IPS DF 6.9 (cell line): ENCODE results near the gene MPND.

ENCODE experiments used
- DNase-seq: peaks from one replicate; pipeline ENCODE4 v3.0.0-alpha.2; 2013; ENCODE audit warnings: low read depth, low spot score
- H3K27ac ChIP-seq: one replicate; pipeline ENCODE4 v1.5.1; 2013; ENCODE audit warnings: low read length, control low read depth
- H3K27me3 ChIP-seq: 2 replicates; pipeline ENCODE4 v1.6.1; 2013; ENCODE audit warnings: mild to moderate bottlenecking, low read length; ENCODE audit not compliant: control insufficient read depth, insufficient read depth
- H3K36me3 ChIP-seq: 2 replicates; pipeline ENCODE4 v1.6.1; 2013; ENCODE audit warnings: low read length; ENCODE audit not compliant: control insufficient read depth, insufficient read depth
- H3K4me1 ChIP-seq: 2 replicates; pipeline ENCODE4 v1.6.1; 2013; ENCODE audit warnings: low read length; ENCODE audit not compliant: control insufficient read depth, insufficient read depth
- H3K4me3 ChIP-seq: 2 replicates; pipeline ENCODE4 v1.5.1; 2013; ENCODE audit warnings: mild to moderate bottlenecking, low read length
- H3K9me3 ChIP-seq: 2 replicates; pipeline ENCODE4 v1.6.1; 2013; ENCODE audit warnings: low read length, inconsistent platforms; ENCODE audit not compliant: control insufficient read depth, insufficient read depth
- WGBS: extraction: QIAGEN DNeasy Blood & Tissue Kit; methylation state at CpG from one replicate; pipeline ENCODE4 v1.1.7; 2013; ENCODE audit warnings: mixed read lengths, missing lambda C conversion rate; ENCODE audit not compliant: insufficient read length, insufficient coverage; 5-methylcytosine and 5-hydroxymethylcytosine counted together

MPND gene, protein sequence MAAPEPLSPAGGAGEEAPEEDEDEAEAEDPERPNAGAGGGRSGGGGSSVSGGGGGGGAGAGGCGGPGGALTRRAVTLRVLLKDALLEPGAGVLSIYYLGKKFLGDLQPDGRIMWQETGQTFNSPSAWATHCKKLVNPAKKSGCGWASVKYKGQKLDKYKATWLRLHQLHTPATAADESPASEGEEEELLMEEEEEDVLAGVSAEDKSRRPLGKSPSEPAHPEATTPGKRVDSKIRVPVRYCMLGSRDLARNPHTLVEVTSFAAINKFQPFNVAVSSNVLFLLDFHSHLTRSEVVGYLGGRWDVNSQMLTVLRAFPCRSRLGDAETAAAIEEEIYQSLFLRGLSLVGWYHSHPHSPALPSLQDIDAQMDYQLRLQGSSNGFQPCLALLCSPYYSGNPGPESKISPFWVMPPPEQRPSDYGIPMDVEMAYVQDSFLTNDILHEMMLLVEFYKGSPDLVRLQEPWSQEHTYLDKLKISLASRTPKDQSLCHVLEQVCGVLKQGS

DNA sequence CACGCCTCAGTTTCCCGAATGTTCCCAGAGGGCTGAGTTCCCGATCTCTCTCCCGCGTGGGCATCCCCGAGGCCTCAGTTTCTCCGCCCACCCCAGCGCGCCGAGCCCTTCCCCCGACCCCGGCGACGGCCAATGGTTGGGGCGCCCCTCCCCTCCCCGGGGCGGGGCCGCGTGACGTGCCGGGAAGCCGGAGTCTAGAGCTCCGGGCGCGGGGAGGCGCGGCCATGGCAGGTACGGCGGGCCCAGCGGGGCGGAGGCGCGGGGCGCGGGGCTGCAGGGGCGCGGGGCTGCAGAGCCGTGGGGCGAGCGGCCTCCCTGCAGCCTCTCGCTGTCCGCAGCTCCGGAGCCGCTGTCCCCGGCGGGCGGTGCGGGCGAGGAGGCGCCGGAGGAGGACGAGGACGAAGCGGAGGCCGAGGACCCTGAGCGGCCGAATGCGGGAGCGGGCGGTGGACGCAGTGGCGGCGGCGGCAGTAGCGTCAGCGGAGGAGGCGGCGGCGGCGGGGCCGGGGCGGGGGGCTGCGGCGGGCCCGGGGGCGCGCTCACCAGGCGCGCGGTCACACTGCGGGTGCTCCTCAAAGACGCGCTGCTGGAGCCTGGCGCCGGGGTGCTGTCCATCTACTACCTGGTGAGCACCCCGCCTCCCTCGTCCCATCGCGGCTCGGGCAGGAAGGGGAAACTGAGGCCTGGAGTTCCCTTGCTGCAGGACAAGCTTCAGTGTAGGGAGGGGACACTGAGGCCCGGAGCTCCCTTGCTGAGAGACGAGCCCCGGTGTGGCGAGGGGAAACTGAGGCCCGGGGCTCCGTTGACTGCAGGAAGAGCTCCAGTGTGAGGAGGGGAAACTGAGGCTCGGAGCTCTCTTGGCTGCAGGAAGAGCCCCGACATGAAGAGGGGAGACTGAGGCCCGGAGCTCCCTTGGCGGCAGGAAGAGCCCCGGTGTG, at the start of gene MPND:
TSS of gene MPND (plus strand) at position 193 of the 938 bp plus-strand sequence. CDS start at position 225, 32 bp downstream.
- Histone ChIP-seq H3K9me3 (no peaks in the 10 kb centered on the region), H3K27me3 (no peaks in the 10 kb centered on the region), H3K36me3 (peaks cover 7% of the 10 kb centered on the region), H3K4me1 (peaks cover 2% of the 10 kb centered on the region), H3K4me3 (peak within 1 kb of the TSS; percentile 59; the same call in 1 of the 2 replicates), H3K27ac (no peak within 1 kb of the TSS)
- DNase-seq: no peak
- no CpG with 5 or more reads among the region's 101 CpGs for WGBS

DNA sequence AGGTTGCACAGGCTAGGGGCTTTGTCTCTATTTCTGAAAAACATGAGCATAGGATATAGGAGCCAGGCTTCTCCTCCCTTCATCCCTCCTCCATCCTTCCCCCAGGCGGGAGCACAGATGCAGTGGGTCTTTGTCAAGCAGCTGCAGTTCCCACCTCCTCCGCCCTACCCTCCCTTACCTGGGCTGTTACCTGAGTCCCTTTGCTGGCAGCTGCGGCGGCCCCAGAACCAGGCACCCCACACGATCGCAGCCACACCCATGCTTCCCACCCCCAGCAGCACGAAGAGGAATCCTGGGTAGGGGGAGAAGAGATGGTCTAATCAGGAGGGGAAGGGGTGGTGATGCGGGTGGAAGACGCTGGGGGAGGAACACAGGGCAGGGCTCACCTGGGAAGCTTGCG, 49.0 kb upstream of the MPND start:
- peaks cover 3% of the 10 kb centered on the region for H3K4me1 ChIP-seq
- DNase-seq: no peak
- WGBS: no CpG with 5 or more reads among the region's 10 CpGs
- no peak overlapping the region for H3K27ac ChIP-seq
- H3K27me3 ChIP-seq: no peaks in the 10 kb centered on the region
- H3K4me3 ChIP-seq: no peak overlapping the region
- no peaks in the 10 kb centered on the region for H3K9me3 ChIP-seq
- no peaks in the 10 kb centered on the region for H3K36me3 ChIP-seq

DNA sequence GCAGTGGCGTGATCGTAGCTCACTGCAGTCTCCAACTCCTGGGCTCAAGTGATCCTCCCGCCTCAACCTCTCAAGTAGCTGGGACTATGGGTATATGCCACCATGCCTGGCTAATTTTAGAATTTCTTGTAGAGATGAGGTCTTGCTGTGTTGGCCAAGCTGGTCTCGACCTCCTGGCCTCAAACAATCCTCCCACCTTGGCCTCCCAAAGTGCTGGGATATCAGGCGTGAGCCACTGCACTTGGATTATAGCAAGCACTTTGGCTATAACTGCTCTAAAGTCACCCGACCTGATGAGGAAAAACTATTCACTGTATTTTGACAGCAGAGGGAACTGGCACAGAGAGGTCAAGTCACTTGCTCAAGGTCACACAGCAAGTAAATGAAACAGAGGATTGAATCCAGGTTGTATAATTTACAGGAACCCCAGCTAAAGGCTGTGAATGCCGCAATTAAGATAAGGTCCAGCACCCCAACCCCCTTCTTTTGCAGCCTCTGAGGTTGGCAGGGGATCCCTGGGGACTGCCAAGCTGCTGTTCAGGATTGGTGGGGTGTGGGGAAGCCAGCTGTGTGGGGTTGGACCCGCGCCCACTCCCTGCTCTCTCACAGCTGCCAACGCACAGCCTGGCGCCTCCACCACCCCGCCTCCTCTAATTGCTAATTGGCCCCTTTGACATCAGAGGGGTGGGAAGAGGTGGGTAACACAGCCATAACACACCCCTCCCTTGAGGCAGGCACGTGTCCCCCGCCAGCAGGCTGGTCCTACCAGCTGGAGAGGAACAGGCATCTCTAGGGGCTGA, 47.2 kb upstream of the MPND start:
- no peak for DNase-seq
- no peaks in the 10 kb centered on the region for H3K36me3 ChIP-seq
- no peaks in the 10 kb centered on the region for H3K9me3 ChIP-seq
- WGBS: no CpG with 5 or more reads among the region's 14 CpGs
- no peak overlapping the region for H3K27ac ChIP-seq
- no peak overlapping the region for H3K4me3 ChIP-seq
- peaks cover 3% of the 10 kb centered on the region; the same call in 1 of the 2 replicates for H3K4me1 ChIP-seq
- no peaks in the 10 kb centered on the region for H3K27me3 ChIP-seq

DNA sequence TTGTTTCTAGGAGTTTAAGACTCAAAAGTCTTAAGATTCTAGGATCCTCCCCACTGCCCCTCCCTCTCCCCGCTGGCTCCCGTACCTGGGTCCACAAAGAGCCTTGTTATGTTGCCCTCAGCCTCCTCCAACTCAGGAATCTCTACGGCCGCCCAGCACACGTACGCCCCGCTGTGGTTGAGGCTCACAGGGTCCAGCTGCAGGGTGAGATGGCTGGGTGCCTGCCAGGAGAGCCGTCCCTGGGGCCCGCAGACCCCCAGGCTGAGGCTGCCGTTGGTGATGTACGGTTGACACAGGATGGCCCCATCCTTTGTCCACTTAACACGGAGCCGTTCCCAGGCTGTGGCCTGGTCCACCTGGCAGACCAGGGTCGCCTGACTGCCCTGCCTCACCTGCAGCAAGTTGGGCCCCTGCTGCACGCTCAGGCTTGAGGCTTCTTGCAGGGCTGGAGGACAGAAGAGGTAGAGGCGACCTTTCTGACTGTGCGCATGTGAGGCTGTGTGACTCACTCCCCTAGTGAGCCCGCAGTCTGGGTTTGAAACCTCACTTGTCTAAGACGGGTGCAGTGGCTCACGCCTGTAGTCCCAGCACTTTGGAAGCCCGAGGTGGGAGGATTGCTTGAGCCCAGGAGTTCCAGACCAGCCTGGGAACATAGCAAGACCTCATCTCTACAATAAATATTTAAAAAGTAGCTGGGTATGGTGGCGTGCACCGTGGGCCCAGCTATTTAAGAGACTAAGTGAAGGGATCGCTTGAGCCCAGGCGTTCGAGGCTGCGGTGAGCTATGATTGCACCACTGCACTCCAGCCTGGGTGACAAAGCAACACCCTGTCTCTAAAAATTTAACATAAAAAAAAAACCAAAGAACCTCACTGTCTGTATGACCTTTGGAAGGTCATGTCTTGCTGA, 45.2 kb upstream of the MPND start:
- H3K36me3 ChIP-seq: no peaks in the 10 kb centered on the region
- DNase-seq: no peak
- WGBS: no CpG with 5 or more reads among the region's 27 CpGs
- H3K4me3 ChIP-seq: no peak overlapping the region
- H3K27ac ChIP-seq: no peak overlapping the region
- H3K9me3 ChIP-seq: no peaks in the 10 kb centered on the region
- no peaks in the 10 kb centered on the region for H3K27me3 ChIP-seq
- peaks cover 3% of the 10 kb centered on the region; the same call in 1 of the 2 replicates for H3K4me1 ChIP-seq

DNA sequence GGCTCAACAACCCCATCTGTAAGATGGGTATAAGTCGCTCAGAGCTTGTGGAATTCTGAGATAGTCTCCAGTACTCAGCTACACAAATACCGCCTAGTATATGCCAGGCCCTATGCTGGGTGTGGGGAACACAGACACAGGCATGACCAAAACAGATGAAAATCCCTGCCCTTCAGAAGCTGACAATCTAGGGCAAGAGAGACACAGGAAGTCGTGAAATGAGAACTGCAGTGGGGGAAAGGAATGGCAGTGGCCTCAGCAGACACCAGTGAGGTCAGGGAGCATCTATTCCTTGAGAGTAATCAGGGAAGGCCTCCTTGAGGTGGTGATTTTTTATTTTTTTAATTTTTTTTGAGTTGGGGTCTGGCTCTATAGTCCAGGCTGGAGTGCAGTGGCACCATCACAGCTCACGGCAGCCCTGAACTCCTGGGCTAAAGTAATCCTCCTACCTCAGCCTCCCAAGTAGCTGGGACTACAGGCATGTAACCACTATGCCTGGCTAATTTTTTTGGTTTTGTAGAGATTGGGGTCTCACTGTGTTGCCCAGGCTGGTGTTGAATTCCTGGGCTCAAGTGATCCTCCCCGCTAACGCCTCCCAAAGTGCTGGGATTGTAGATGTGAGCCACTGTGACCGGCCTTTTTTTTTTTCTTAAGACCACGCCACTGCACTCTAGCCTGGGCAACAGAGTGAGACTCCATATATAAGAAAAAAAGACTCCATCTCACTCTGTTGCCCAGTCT, 44.4 kb upstream of the MPND start:
- no peak for DNase-seq
- Histone ChIP-seq H3K4me1 (peaks cover 3% of the 10 kb centered on the region; the same call in 1 of the 2 replicates), H3K27me3 (no peaks in the 10 kb centered on the region), H3K4me3 (no peak overlapping the region), H3K9me3 (no peaks in the 10 kb centered on the region), H3K27ac (no peak overlapping the region), H3K36me3 (no peaks in the 10 kb centered on the region)
- WGBS: no CpG with 5 or more reads among the region's 8 CpGs

DNA sequence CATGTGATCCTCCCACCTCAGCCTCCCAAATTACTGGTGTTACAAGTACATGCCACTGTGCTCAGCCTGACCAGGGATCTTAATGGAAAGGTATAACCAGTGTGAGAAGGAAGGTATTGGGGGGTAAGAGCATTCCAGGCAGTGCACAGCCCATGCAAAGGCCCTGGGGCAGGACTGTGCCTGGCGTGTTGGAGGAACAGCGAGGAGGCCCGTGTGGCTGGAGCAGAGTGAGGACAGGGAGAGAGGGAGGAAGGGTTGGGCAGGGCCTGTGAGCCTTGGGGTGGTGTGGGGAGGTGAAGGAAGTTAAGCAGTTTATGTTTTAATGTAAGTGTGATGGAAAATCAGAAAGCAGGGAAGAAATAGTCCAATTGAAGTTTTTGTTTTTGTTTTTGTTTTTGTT, 42.8 kb upstream of the MPND start:
- no peak overlapping the region for H3K4me3 ChIP-seq
- no peaks in the 10 kb centered on the region for H3K27me3 ChIP-seq
- no peaks in the 10 kb centered on the region for H3K9me3 ChIP-seq
- DNase-seq: no peak
- no peak overlapping the region for H3K27ac ChIP-seq
- H3K4me1 ChIP-seq: peaks cover under 1% of the 10 kb centered on the region; the same call in 1 of the 2 replicates
- H3K36me3 ChIP-seq: peaks cover under 1% of the 10 kb centered on the region; the same call in 1 of the 2 replicates
- no CpG with 5 or more reads among the region's 3 CpGs for WGBS

DNA sequence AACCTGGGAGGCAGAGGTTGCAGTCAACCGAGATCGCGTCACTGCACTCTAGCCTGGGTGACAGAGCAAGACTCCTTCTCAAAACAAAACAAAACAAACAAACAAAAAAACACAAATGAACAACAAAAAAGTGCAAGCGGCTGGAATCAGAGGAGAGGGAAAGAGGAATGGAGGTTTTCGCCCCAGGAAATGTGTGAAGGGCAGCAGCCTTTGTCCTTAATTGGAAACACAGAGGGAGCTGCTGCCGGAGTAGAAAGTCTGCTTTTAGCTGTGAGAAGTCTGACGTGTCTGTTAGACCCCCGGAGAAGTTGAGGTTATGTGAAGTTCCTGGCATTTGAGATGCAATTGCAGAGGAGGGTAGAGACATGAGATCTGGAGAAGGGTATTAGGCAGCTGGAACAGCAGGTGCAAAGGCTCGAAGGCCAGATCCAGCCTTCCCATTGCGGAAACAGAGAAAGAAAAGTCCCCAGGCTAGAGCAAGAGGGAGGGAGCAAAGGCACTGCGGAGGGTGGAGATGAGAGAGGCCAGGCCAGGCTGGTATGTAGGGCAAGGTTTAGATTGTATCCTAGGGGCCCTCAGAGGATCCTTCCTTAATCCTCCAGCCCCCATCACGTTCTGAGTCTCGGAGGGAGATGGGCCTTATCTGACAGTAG, 41.6 kb upstream of the MPND start:
- Histone ChIP-seq H3K27ac (no peak overlapping the region), H3K4me3 (no peak overlapping the region)
- WGBS: no CpG with 5 or more reads among the region's 13 CpGs

DNA sequence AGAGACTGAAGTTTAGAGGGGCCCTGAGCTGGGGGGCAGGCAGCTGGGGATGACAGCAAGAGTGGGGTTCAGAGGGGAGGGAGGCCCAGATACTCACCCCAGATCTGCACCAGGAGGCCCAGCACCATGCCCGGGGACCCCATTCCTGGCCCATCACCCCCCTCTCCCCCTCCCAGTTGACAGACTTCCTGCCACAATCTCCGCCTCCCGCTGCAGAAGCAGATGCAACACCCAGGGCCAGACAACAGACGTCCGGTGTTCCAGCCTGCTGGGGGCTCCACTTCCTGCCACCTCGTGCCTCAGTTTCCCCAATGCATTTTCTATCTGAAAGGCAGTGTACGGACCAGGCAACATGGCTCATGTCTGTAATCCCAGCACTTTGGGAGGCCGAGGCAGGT, 41.1 kb upstream of the MPND start, which contains the start of gene TMIGD2:
TSS of gene TMIGD2 (minus strand) at position 147 of the 398 bp plus-strand sequence. CDS start at position 143, 4 bp downstream.
- WGBS: no CpG with 5 or more reads among the region's 8 CpGs
- H3K4me3 ChIP-seq: no peak within 1 kb of the TSS
- no peak within 1 kb of the TSS for H3K27ac ChIP-seq
- H3K27me3 ChIP-seq: no peaks in the 10 kb centered on the region
- peaks cover 10% of the 10 kb centered on the region for H3K36me3 ChIP-seq
- no peaks in the 10 kb centered on the region for H3K9me3 ChIP-seq
- peaks cover 2% of the 10 kb centered on the region; the same call in 1 of the 2 replicates for H3K4me1 ChIP-seq
- no peak for DNase-seq

More for the DNA sequence above, 41.6 kb upstream of the MPND start:
- peaks cover 7% of the 10 kb centered on the region for H3K36me3 ChIP-seq
- no peak for DNase-seq
- H3K9me3 ChIP-seq: no peaks in the 10 kb centered on the region
- H3K4me1 ChIP-seq: peaks cover 2% of the 10 kb centered on the region; the same call in 1 of the 2 replicates
- no peaks in the 10 kb centered on the region for H3K27me3 ChIP-seq
